Activated CD4-positive, alpha-beta T cell treated with anti-CD3 and anti-CD28 coated beads, Interleukin-2, amount 50 U/mL, for 48 hours (primary cell): ENCODE data around the gene DHRS12.
"Not testable (repeated sequence)": the region's sequence is repeated elsewhere in the genome, so short reads cannot be mapped to it uniquely, and the experiment has no call there.

Experiments
- DNase-seq, 2 experiments: peaks; one replicate each; pipeline ENCODE4 v3.0.0-alpha.2; 2020

DHRS12 gene

DNA sequence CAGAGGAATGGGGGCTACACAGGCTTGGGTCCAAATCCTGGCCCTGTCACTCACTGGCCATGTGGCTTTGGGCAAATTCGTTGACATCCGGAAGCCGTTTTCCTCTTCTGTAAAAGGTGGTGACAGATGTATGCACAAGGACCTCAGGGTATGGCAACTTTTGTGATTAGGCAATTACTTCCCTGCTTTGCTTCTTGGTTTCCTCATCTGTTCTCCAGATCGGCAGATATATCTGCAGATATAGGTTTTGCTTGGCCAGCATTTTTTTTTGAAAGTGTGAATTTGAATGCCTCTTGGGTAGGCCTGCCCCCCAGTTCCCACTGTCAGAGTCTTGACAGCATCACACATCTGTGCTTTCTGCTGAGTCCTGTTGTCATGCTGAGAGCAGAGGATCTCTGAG, 23.3 kb upstream of the DHRS12 start:
- DNase-seq, result no peak

DNA sequence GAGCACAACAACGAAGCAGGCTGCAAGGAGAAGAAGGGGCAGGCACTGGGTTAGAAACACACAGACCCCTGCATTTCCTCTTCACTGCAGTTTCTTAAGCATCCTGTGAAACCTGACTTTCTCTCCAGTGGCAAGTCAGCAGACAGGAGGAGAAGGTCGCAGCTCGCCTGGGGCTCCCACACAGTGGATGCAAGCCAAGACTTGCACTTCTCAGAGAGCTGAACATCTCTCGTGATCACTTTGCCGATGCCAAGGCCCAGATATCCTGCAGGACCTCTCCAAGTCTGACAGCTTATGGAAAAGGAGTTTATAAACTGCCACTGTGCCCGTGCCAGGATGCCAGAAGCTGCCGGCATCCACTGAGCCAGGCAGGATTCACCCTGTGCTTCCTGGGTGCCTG, 22.6 kb upstream of the DHRS12 start:
- DNase-seq, result no peak

DNA sequence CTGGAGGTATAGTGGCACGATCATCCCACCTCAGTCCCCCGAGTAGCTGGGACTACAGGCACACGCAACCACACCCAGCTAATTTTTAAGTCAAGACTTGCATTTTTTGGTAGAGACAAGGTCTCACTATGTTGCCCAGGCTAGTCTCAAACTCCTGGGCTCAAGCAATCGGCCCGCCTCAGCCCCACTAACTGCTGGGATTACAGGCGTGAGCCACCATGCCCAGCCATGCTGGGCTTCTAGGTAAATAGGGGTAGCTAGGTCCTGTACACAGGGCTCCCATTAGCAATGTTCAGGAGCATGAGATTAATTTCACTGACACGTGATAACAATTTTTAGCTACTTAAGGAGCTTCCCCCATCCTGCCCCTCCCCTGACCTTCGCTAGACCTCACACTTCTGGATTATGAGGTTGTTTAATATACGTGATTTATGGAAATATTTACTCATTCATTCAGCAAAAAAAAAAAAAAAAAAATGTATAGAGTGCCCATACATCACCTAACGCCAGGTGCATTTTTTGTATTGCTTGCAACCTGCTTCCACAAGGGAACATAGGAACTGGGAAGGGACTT, 21.8 kb upstream of the DHRS12 start:
- DNase-seq, result no peak

DNA sequence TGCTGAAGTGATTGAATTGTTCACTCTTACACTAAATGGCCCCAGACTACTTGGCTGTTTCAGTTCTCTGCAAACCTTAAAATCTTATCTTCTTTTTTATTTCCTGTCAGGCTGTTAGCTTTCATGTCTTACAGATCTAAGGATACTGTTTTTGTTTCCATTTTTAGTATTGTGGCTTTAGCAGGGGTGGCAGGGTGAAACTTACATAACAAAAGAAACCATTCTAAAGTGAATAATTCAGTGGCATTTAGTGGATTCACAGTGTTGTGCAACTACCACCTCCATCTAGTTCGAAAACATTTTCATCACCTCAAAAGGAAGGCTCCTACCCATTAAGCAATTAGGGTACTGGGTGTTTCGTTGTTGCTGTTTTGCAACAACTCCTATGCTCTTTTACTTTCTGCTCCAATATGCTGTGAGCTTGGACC, 21.2 kb upstream of the DHRS12 start:
- DNase-seq, result no peak

DNA sequence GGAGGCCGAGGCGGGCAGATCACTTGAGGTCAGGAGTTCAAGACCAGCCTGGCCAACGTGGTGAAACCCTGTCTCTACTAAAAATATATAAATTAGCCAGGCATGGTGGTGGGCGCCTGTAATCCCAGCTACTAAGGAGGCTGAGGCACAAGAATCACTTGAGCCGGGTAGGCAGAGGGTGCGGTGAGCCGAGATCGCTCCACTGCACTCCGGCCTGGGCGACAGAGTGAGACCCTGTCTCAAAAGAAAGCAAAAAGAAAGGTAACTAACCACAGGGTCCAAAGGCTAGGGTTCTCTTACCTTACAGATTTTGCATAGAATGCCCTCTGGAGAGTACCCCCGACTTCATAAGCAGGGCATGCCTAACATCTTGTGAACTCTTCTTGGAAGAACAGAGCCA, 20.7 kb upstream of the DHRS12 start:
- DNase-seq, result not testable (repeated sequence)

DNA sequence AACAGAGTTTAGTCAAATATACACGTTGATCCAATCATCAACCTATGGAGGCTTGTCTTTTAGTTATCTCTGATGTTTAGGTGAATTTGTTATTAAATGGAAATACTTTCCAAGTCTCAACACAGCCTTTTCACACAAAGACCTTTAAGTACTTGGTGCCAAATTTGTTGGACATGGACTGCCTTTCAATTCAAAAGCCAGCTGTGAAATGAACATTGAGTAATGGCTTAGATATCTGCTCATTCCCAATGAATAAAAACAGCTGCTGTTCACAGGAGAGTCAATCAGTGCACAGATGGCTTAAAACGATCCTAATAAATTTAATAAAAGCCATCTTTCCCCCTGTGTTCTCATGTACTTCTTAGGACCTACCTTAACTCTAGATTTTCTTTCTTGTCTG, 19.9 kb upstream of the DHRS12 start:
- DNase-seq, result no peak

DNA sequence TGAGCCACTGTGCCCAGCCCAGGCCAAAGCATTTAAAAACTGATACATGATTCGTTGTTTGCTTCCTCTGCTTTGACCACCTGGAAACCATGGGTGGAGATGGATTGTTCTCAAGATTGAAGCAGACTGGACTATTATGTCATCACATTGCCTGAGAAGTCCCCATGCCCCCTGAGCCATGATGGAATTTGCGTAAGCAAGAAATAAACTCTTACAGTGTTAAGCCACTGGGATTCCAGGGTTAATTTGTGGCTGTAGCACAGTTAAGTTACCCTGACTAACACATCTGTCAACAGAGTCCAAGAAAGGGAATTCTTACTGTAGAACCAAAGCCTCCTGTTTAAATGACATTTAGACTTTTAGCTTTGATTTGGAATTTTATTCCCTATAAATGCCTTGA, 19.4 kb upstream of the DHRS12 start:
- DNase-seq, result no peak

DNA sequence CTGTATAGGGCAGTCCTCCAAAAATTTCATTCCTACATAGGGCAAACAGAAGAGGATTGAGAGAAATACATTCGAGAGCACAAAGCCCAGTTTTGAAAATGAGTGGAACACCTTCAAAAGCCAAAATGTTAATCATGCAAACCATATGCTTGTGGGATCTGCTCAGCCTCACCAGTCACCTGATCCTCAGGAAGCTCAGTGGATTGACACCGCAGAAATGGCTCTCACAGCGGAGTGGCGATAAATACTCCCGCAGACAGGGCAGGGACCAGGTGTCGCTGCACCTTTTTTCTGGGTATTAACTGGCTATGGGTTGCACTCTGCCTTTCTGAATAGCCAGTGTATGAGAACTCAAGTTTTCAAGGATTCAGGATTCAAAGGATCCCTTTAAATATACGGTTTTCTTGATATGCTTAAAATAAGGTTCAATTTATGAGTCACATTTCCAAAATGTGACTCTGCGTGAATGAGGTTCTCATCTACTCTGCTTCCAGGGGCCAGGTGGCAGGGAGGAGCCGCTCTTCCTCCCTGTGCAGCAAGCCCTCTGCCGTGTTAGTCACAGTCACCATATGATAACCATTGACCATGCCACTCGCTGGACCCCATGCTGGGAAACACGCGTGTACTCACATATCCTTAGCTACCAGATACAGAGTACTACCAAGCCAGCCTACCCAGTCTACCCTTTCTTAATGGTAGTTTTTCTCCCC, 18.3 kb upstream of the DHRS12 start:
- DNase-seq, result peak in 1 of 2 experiments; percentile 49

DNA sequence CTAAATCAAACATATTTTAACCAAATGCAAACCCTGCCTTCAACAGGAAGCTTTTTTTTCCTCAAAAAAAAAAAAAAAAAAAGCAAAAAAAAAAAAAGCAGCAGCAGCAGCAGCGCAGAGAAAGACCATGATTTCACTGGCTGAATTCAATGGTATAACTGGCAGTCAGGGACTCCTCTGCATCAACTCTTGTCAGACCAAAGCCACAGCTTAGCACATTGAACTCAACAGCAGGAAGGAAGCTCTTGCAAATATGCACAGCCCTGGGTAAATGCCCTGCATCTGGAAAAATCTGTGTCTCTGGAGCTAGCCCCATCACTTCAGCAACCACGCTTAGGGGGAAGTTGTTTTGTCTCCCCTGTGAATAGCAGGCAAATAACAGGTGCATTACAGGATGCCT, 17.6 kb upstream of the DHRS12 start:
- DNase-seq, result no peak

DNA sequence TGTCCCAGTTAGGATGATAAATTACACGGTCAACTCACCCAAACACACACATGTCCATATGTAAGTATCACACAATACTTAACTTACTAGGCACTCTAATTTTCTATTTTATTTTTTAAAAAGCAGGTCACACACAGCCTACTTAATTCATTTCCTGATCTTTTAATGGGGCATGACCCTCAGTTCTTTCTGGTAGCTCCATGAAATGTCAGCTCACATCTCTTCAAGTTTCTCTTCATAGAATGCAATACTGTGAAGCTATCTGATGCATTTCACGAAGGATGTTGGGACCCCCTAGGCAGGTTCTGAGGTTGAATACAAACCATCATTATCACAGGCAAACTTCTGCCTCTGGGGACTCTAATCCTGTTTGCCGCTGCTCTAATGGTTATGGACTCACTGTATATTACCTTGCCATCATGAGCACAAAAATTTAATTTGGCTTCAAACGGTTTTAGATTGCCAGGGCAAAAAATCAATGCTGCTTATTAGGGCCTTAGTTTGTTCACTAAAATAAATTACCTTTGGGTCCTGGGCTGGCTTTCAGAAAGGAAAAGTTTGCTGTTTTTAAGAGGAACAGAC, 16.1 kb upstream of the DHRS12 start:
- no peak for DNase-seq

DNA sequence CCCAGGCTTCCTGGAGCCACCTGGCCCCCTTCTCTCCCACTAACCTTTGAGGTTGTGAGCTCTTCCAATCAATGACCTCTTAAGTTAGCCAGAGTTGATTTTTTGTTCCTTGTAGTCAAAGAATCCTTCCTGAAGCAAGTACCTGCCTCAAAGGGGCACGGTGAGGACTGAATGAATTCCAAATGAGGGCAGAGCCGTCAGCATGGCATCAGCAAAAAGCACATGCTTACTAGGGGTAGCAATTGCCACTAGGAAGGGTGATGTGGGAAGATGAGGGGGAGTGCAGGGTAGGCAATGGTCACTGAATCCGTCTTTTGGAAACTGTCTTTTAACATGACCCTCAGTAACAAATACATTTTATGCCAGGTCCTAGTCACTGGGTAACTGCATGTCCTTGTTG, 15.6 kb upstream of the DHRS12 start:
- DNase-seq, result no peak

DNA sequence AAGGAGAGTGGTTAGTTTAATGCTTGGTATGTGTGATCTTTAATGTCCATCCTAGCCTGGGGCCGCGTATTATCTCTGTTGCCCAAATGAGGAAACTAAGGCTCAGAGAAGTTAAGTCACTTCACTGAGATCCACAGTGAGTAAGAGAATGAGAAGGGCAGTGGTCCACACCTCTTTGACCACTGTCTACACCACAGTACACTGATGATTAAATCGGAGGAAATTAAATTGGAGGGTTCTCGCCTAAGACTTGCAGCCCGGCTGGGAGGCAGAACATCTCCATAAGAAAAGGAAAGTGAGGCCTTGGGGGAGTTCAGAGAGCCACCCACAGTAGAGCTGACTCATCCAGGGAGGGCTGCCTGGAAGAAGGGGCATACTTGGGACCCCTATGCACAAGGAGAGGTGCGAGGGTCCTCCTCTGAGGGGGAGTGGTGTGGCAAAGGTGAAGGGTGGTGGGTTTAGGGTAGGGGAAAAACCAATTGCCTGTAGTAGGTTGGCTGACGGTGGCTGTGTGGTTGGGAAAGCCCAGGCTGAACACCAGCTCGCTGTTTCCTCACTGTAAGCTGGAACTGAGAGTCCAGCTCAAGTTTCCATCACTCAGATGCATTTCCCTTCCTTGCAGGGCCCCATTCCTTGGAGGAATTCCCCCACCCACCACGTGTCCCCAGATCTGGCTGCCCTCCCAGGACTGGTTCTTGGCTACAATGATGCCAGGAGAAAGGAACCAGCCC, 15.0 kb upstream of the DHRS12 start:
- peak; percentile 71 to 80 for DNase-seq

DNA sequence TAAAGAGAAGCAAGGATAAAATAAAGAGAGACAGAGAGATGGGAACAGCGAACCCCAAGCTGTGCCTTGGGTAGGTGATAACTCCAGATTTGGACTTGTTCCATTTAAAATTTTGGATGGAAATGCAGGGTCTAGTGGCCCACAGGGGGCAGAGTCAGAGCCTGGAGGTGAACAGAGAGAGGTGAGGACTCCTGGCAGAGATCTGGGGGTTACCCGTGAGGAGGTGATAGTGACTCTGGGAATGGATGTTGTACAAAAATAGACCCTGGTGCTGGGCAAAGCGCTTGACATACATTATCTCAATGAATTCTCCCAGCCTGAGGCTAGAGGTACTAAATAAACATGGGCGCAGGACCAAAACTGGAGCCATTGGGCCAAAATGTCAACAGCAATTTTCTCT, 14.3 kb upstream of the DHRS12 start:
- no peak for DNase-seq

DNA sequence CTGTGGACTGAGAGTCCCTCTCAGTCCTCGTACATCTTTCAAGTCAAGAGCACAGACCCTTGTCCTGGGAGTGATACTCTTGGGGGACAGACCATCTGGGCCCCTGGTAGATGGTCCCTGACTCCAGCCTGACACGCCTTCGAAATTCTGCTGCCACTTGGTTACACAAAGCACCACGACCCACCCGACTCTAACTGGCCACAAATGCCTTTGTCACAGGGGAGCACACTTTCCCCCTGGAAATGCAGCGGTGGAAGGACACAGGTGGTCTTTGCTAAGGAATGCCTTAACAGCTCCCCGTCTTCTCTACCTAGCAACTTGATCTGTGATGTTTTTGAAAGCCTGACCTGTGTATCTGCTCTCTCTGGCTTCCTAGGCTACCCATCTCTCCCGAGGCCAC, 13.8 kb upstream of the DHRS12 start:
- no peak for DNase-seq

DNA sequence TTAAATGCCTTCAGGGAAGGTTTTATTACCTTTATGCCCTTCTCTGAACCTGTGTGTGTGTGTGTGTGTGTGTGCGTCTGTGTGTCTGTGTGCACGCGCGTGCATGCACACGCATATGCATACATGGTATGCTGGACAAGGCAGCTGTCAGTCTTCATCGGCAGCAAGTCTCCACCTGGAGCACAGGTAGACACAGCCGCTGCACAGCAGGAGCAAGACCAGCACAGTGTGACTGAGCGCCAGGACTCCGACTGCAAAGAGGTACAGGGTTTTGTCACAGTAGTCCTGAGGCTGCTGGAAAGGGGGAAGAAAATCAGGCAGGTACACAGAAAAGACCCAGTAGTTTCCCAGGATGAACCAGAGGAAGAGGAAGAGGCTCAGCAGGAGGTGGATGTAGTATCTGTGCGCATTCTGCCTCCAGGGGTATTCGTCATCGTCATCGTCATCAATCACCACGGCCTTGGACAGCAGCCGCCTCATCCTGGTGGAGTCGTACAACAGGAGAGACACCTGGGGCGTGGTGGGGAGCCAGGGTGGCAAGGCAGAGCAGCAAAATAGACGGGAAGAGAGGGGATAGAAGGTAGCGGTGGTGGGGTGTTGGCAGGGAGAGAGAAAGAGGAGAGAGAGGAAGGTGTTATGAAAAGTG, 12.8 kb upstream of the DHRS12 start:
- no peak for DNase-seq

DNA sequence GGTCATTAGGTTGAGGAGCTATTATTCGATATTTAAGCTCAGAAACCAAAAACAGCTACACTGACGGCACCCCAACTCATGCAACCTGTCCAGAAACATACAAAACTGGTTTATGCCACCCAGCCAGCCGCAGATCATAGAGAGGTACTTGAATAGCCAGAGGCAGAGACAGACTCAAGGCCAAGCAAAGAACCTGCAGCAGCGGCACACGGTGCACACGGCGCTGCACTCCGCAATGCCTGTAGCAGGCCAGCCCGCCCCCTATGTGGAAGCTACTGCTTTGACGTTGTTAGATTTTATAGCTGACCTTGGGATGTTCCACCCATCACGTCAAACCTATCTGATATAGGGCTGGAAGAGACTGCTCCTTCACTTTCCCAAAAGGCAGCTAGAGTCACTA, 11.9 kb upstream of the DHRS12 start:
- no peak for DNase-seq

DNA sequence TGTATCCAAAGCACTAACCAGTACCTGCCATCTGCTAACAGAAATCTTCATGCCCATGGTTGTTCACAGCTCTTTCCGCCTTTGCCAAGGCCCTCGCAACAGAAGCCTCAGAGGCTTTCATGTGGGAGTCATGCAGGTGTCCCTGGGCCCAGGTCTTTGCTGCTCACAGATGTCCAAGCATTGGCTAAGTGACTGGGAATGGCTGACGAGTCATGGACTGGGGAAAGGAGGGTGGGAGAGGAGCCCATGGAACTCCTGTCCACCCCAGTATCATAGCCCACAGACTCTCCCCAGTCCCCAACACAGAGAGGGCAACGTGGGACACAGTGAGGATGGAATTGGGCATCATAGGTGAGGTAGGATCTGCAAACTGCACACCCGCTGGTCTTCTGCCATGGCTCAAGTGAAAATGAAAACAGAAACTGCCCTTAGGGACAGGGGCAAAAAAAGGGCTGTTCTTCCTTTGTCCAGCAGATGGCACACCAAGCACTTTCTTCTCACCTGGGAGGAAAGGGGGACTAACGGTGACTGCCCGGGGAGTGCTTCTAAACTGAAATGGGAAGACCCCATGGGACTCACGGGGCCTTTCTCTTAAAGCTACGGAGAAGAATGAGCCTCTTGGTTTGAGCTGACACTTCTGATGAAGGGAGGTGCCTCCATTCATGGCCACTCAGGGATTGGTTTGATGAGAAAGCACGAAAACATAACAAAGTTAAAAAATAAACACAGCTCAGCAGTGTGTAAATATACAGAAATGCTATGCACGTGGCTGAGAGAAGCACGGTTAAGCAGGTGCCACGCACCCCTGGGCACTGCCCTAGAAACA, 11.1 kb upstream of the DHRS12 start:
- peak; percentile 81 to 84 for DNase-seq

DNA sequence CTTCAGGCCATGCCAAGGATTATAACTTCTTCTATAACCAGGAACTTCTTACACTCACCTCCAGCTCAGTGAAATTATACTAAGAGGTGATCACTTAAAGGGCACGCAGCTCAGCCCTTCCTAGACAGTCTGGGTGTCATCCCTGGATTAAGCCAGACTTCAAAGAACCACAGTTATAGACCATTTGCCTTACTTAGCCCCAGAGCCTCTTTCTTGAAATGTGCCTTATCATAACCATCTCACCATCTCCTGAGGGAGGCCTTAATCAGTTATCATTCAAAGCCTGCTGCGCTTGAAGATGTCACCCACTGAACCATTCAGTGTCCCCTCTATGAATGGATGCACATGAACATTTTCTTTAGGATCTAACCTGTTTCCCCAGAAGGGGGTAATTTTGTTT, 10.1 kb upstream of the DHRS12 start:
- no peak for DNase-seq

DNA sequence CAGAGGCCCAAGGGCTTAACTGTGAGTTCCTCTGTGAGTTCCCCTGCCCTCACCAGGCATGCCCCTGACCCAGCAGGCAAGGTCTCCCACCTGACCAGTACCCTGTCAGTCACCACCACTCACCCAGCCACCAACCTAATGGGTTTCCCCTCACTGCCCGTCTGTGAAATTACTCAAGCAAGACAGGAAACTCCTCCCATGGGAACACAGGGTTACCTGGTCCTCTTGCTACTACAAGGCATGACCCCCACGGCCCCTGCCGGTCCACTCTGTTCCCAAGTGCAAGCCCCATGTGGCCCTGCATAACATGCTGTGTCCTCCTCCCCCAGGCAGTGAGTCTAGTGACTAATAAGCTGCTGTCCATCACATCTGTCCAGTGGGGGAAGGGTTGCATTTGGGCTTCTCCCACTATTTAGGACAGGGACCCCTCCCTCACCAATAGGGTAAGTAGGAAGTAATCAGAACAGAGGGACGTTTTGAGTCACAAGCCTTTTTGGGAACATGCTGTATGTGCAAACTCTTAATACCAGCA, 8.0 kb upstream of the DHRS12 start:
- DNase-seq, result peak in 1 of 2 experiments; percentile 42

DNA sequence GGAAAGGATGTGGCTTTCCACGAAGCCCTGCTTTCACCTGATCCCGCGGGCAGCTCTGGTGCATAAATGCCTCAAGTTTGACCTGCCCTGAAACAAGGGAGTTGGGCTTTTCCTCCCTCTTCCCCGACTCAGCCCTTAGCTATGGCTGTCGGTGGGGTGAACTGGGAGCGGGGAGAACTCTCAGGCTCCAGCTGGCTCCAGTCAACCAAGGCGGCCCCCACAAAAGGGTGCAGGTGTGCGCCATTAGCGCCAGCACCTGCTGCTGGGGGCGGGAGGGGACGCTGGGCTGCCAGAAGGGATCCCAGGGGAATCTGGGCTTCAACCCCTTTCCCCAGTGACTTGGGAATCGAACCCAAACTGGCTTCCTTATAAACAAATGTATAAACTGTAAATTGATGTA, 7.1 kb upstream of the DHRS12 start:
- DNase-seq, result no peak

DNA sequence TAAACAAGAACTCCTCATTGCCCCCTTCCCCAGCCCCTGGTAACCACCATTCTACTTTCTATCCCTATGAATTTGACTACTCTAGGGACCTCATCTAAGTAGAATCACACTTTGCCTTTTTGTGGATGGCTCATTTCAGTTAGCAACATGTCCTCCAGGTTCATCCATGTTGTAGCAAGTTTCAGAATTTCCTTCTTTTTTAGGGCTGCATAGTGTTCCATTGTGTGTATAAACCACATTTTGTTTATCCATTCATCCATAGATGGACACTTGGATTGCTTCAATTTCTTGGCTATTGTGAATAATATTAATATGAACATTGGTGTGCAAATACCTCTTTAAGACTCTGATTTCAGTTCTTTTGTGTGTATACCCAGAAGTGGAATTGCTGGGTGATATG, 4.8 kb upstream of the DHRS12 start:
- no peak for DNase-seq

DNA sequence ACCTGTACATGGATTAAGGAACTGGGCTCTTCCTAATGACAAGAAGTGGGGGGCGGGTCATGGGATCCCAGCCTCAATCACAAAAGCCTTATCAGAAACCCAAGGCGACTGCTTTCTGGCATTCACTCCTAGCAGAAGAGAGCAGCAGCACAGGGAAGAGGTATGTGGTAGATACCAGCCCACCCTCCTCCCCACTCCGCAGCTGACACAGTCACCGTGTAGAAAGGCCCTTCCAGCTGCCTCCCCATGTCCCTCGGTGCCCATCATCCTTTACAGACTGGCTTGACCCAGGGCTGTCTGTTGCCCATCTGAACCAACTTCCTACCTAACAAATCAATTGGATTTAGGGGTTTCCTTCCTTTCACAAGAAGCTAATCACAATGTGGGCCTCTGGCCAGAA, 3.1 kb upstream of the DHRS12 start:
- no peak for DNase-seq
